GM12892 (cell line): ENCODE measurements around the gene GREB1.

Experiments used
- POLR2A ChIP-seq: IDR thresholded peaks from 2 replicates; pipeline ENCODE4 v1.6.1; 2011; ENCODE audit warnings: low read depth, low read length, control low read depth
- POLR2AphosphoS5 ChIP-seq: IDR thresholded peaks from 2 replicates; pipeline ENCODE4 v1.6.1; 2011; ENCODE audit warnings: low read depth, low read length, control low read depth
- TAF1 ChIP-seq: IDR thresholded peaks from 2 replicates; pipeline ENCODE4 v1.6.1; 2011; ENCODE audit warnings: low read depth, mild to moderate bottlenecking, control low read depth, low read length, borderline replicate concordance

GRCh38 chr2:11573418-11574175, 39.8 kb downstream of the GREB1 start:
- TF ChIP-seq POLR2A, result no peak
- TF ChIP-seq POLR2AphosphoS5, result no peak
- TF ChIP-seq TAF1, result no peak
